Endothelial cell of umbilical vein (primary cell): ENCODE data around the gene LRG1. TPM values are rescaled to one million over a fixed set of nuclear protein-coding genes. Genes with fewer than 3 reads are reported as not detected.

ENCODE experiments used
- BruUV-seq: library from RNA; stranded (reverse); fragments of 400-500 nt; replicated peaks from 2 replicates; lab custom pipeline; 2021; lab: Mats Ljungman, UMichigan
- CTCF ChIA-PET: fragments of 300-600, 350-600 bp; sonication (Branson Sonifier 250); formaldehyde crosslinking; loops from one replicate; lab custom pipeline; 2021; ENCODE audit warnings: antibody characterized with exemption, inconsistent platforms; lab: Charles Lee
- POLR2A ChIA-PET: fragments of 300-600, 350-600 bp; sonication (Branson Sonifier 250); formaldehyde crosslinking; loops from one replicate; lab custom pipeline; 2021; ENCODE audit warnings: antibody characterized with exemption, inconsistent platforms; lab: Charles Lee
- DNase-seq: peaks from one replicate; pipeline ENCODE4 v3.0.0-alpha.2; 2011; ENCODE audit warnings: low read depth, low spot score
- FAIRE-seq: peaks from 2 replicates; lab custom pipeline; 2011; peaks lifted over from hg19 to GRCh38; lab: Jason Lieb, UNC
- H2AFZ ChIP-seq: 2 replicates; pipeline ENCODE4 v1.6.0; 2012; ENCODE audit warnings: low read depth, low read length, control low read depth, inconsistent platforms
- H3K27ac ChIP-seq: 2 replicates; pipeline ENCODE4 v1.5.1; 2011; ENCODE audit warnings: low read depth, mild to moderate bottlenecking, control low read depth, low read length, moderate library complexity; ENCODE audit not compliant: insufficient read depth
- H3K27me3 ChIP-seq, 2 experiments: 2 replicates each; pipeline versions ENCODE4 v1.6.0 to v1.6.1; 2011; ENCODE audit warnings: low read length in 2 of 2, mixed read lengths in 1 of 2; ENCODE audit not compliant: control insufficient read depth in 2 of 2, insufficient read depth in 2 of 2
- H3K36me3 ChIP-seq, 2 experiments: 2 replicates in 1 of 2; 3 replicates in 1 of 2; pipeline ENCODE4 v1.5.1; 2011; ENCODE audit warnings: low read length in 2 of 2, mild to moderate bottlenecking in 1 of 2, moderate library complexity in 1 of 2; ENCODE audit not compliant: control insufficient read depth in 2 of 2, insufficient read depth in 2 of 2; ENCODE audit errors: extremely low read depth in 1 of 2
- H3K4me1 ChIP-seq: 3 replicates; pipeline ENCODE4 v1.5.1; 2011; ENCODE audit warnings: mild to moderate bottlenecking, low read length; ENCODE audit not compliant: control insufficient read depth, insufficient read depth; ENCODE audit errors: extremely low read depth
- H3K4me2 ChIP-seq: 2 replicates; pipeline ENCODE4 v1.6.1; 2011; ENCODE audit warnings: low read length, control low read depth, mixed read lengths; ENCODE audit not compliant: insufficient read depth
- H3K4me3 ChIP-seq, 3 experiments: fragments of 200-600 bp in 1 of 3; sonication (generic), shearing (Covaris generic) in 1 of 3; replicated peaks in 1 of 3; 2 replicates each; pipeline ENCODE4 v1.5.1; 2011 to 2016; ENCODE audit warnings: control low read depth in 3 of 3, low read length in 3 of 3, mild to moderate bottlenecking in 2 of 3, inconsistent platforms in 1 of 3, low read depth in 1 of 3, moderate library complexity in 1 of 3; ENCODE audit not compliant: insufficient read depth in 1 of 3
- H3K79me2 ChIP-seq: 2 replicates; pipeline ENCODE4 v1.6.0; 2012; ENCODE audit warnings: low read length, inconsistent platforms; ENCODE audit not compliant: control insufficient read depth, insufficient read depth
- H3K9ac ChIP-seq: replicated peaks from 2 replicates; pipeline ENCODE3; 2011; ENCODE audit warnings: low read length, control low read depth; ENCODE audit not compliant: insufficient read depth; ENCODE audit errors: extremely low read depth
- H3K9me1 ChIP-seq: replicated peaks from 3 replicates; pipeline ENCODE4 v1.6.0; 2011; ENCODE audit warnings: mild to moderate bottlenecking, low read length; ENCODE audit not compliant: control insufficient read depth, insufficient read depth; ENCODE audit errors: extremely low read depth
- H3K9me3 ChIP-seq: replicated peaks from 2 replicates; pipeline ENCODE4 v1.5.1; 2012; ENCODE audit warnings: low read length, inconsistent platforms; ENCODE audit not compliant: control insufficient read depth, insufficient read depth
- H4K20me1 ChIP-seq: replicated peaks from 2 replicates; pipeline ENCODE3; 2011; ENCODE audit warnings: mild to moderate bottlenecking, low read length; ENCODE audit not compliant: control insufficient read depth, insufficient read depth; ENCODE audit errors: extremely low read depth
- CTCF ChIP-seq, 2 donors: IDR thresholded peaks; 1 replicate in 1 of 2; 2 replicates in 1 of 2; pipeline ENCODE4 v1.5.1; 2011; ENCODE audit warnings: low read length in 2 of 2, mild to moderate bottlenecking in 2 of 2, moderate library complexity in 2 of 2, control low read depth in 1 of 2, inconsistent platforms in 1 of 2, low read depth in 1 of 2; ENCODE audit not compliant: insufficient read depth in 1 of 2; ENCODE audit errors: extremely low read depth in 1 of 2
- EZH2 ChIP-seq: IDR thresholded peaks from 2 replicates; pipeline ENCODE4 v1.6.1; 2012; ENCODE audit warnings: borderline replicate concordance, low read depth, mild to moderate bottlenecking, moderate library complexity, low read length, inconsistent platforms; ENCODE audit not compliant: severe bottlenecking
- FOS ChIP-seq: IDR thresholded peaks from 2 replicates; pipeline ENCODE4 v1.6.1; 2011; ENCODE audit warnings: mild to moderate bottlenecking, low read length, moderate library complexity, borderline replicate concordance; ENCODE audit not compliant: insufficient read depth
- GATA2 ChIP-seq: IDR thresholded peaks from 2 replicates; pipeline ENCODE4 v1.7.0; 2011; ENCODE audit warnings: low read depth, mild to moderate bottlenecking, moderate library complexity, mixed read lengths, low read length; ENCODE audit not compliant: insufficient read length, insufficient read depth
- JUN ChIP-seq: IDR thresholded peaks from 2 replicates; pipeline ENCODE4 v1.6.1; 2011; ENCODE audit warnings: borderline replicate concordance, low read depth; ENCODE audit not compliant: insufficient read length, insufficient read depth
- MAX ChIP-seq: IDR thresholded peaks from 2 replicates; pipeline ENCODE4 v1.6.1; 2011; ENCODE audit not compliant: insufficient read depth, insufficient read length
- POLR2A ChIP-seq: IDR thresholded peaks from 2 replicates; pipeline ENCODE4 v1.6.1; 2012; ENCODE audit warnings: low read depth, mild to moderate bottlenecking, control low read depth, low read length
- POLR2AphosphoS5 ChIP-seq: IDR thresholded peaks from 2 replicates; pipeline ENCODE4 v1.6.1; 2012; ENCODE audit warnings: low read depth, mild to moderate bottlenecking, control low read depth, low read length, moderate library complexity; ENCODE audit not compliant: insufficient read depth
- dilution Hi-C: fragments of 300-500 bp; cut with MboI; formaldehyde crosslinking; loops from one replicate; pipeline ENCODE4 v1.15.0; 2019; ENCODE audit warnings: low sequenced_read_pairs; ENCODE audit not compliant: extremely low pct_ligation_motif_present
- intact Hi-C: fragments of 100-400 bp; cut with micrococcal nuclease; formaldehyde crosslinking; loops from one replicate; pipeline ENCODE4 v1.10.0; 2022
- polyA plus RNA-seq, 4 experiments: library from polyadenylated mRNA; depleted of rRNA in 3 of 4; stranded (reverse) in 3 of 4; unstranded in 1 of 4; fragments of >200 nt; gene quantifications; 2 replicates each; pipeline versions ENCODE4 v1.2.1 to v1.2.3, GENCODE V29; 2011 to 2012; ENCODE audit warnings: missing spikeins in 1 of 4
- total RNA-seq: library from RNA; stranded (reverse); gene quantifications from 2 replicates; pipeline ENCODE4 v1.2.3, GENCODE V29; 2021

Gene LRG1
- total and polyA plus RNA-seq, 2 donors (not counting 3 experiments of a cell fraction or from before 2014, with no cell fraction given): 0.21 to 0.31 TPM

- no peak overlapping the region for H2AFZ ChIP-seq
- BruUV-seq: no TSS peak
- H3K9me1 ChIP-seq: no peaks in the 10 kb centered on the region
- FAIRE-seq (no peak), DNase-seq (no peak)
- peaks cover 14% of the 10 kb centered on the region for H3K4me1 ChIP-seq
- no peak overlapping the region for H3K4me2 ChIP-seq
- H3K27ac ChIP-seq: no peak overlapping the region
- H3K9ac ChIP-seq: no peak overlapping the region
- TF ChIP-seq POLR2AphosphoS5 (no peak), MAX (no peak), JUN (no peak), CTCF (IDR thresholded peaks at IDR 0.05; ENCODE audit: extremely low read depth in 1 of 2, insufficient read depth in 1 of 2, low read depth in 1 of 2, low read length in 2 of 2) (no peak)
- H3K27me3 ChIP-seq: peaks cover 0 to 3% of the 10 kb centered on the region in 2 experiments
- ChIA-PET CTCF (interaction anchor here (1.1 to 1.8 kb wide), 6 partner anchors 9 to 47 kb away, joined by 3 to 12 read pairs (median 6); no protein-coding TSS in a partner anchor), POLR2A (no interaction called here)
- no peaks in the 10 kb centered on the region for H3K9me3 ChIP-seq
- H3K79me2 ChIP-seq: no peaks in the 10 kb centered on the region
- intact Hi-C loops (no loop called here), dilution Hi-C loops (no loop called here)
- H3K4me3 ChIP-seq: no peak overlapping the region
- no peaks in the 10 kb centered on the region for H3K36me3 ChIP-seq
- no peaks in the 10 kb centered on the region for H4K20me1 ChIP-seq
Measured at GRCh38 chr19:4586691-4587090, 46.9 kb upstream of the LRG1 start.

GRCh38 chr19:4586245-4586644, 46.4 kb upstream of the LRG1 start:
- Histone ChIP-seq H3K9ac (no peak overlapping the region), H3K36me3 (no peaks in the 10 kb centered on the region), H3K79me2 (no peaks in the 10 kb centered on the region), H3K27ac (no peak overlapping the region), H3K9me1 (no peaks in the 10 kb centered on the region), H3K4me2 (no peak overlapping the region), H4K20me1 (no peaks in the 10 kb centered on the region), H2AFZ (no peak overlapping the region), H3K4me1 (peaks cover 14% of the 10 kb centered on the region), H3K27me3 (peaks cover 0 to 2% of the 10 kb centered on the region in 2 experiments), H3K9me3 (no peaks in the 10 kb centered on the region), H3K4me3 (no peak overlapping the region)
- no peak for FAIRE-seq
- intact Hi-C loops: no loop called here
- no peak for DNase-seq
- no peak for TF ChIP-seq EZH2
- TF ChIP-seq CTCF (IDR thresholded peaks at IDR 0.05; ENCODE audit: extremely low read depth in 1 of 2, insufficient read depth in 1 of 2, low read depth in 1 of 2, low read length in 2 of 2): no peak
- no peak for TF ChIP-seq MAX
- no peak for TF ChIP-seq POLR2A
- no peak for TF ChIP-seq FOS
- TF ChIP-seq GATA2: no peak
- CTCF ChIA-PET: interaction anchor here (1.4 to 1.9 kb wide), 2 partner anchors 10 to 47 kb away, joined by 4 to 9 read pairs; no protein-coding TSS in a partner anchor
- BruUV-seq: no TSS peak
- dilution Hi-C loops: no loop called here
- POLR2A ChIA-PET: no interaction called here
